Mesendoderm (in vitro differentiated cells): ENCODE results near the gene C1QL4.
A peak's percentile ranks its signal among the peaks of the same experiment; 100 is the strongest.
"Not testable (repeated sequence)": the region's sequence is repeated elsewhere in the genome, so short reads cannot be mapped to it uniquely, and the experiment has no call there.

Source experiments
- DNase-seq: peaks from one replicate; pipeline ENCODE4 v3.0.0; 2013
- H2AK5ac ChIP-seq: 2 replicates; pipeline ENCODE4 v1.6.1; 2013; ENCODE audit warnings: low read length, inconsistent platforms
- H2BK120ac ChIP-seq: 2 replicates; pipeline ENCODE4 v1.6.1; 2013; ENCODE audit warnings: low read depth, mild to moderate bottlenecking, low read length, moderate library complexity, mixed read lengths
- H2BK15ac ChIP-seq: replicated peaks from 2 replicates; pipeline ENCODE4 v1.6.1; 2013; ENCODE audit warnings: low read depth, mild to moderate bottlenecking, moderate library complexity
- H2BK5ac ChIP-seq: 2 replicates; pipeline ENCODE4 v1.6.1; 2013; ENCODE audit warnings: low read length, inconsistent platforms
- H3K18ac ChIP-seq: 2 replicates; pipeline ENCODE4 v1.6.1; 2013; ENCODE audit warnings: mild to moderate bottlenecking, low read length, mixed read lengths
- H3K23ac ChIP-seq: one replicate; pipeline ENCODE4 v1.6.1; 2013; ENCODE audit warnings: low read length
- H3K27ac ChIP-seq: 2 replicates; pipeline ENCODE4 v1.5.1; 2013; ENCODE audit warnings: low read depth, mild to moderate bottlenecking, inconsistent platforms, low read length, moderate library complexity
- H3K27me3 ChIP-seq: 2 replicates; pipeline ENCODE4 v1.6.1; 2013; ENCODE audit warnings: low read length, control low read depth, mild to moderate bottlenecking, inconsistent platforms; ENCODE audit not compliant: insufficient read depth, poor library complexity
- H3K36me3 ChIP-seq: 2 replicates; pipeline ENCODE4 v1.6.1; 2013; ENCODE audit warnings: low read length, inconsistent platforms; ENCODE audit not compliant: control insufficient read depth, insufficient read depth
- H3K4ac ChIP-seq: one replicate; pipeline ENCODE4 v1.6.1; 2013; ENCODE audit warnings: low read depth, mild to moderate bottlenecking, low read length, moderate library complexity
- H3K4me1 ChIP-seq: 2 replicates; pipeline ENCODE4 v1.6.1; 2013; ENCODE audit warnings: low read depth, low read length, inconsistent platforms; ENCODE audit not compliant: control insufficient read depth
- H3K4me2 ChIP-seq: 2 replicates; pipeline ENCODE4 v1.6.1; 2013; ENCODE audit warnings: low read length
- H3K4me3 ChIP-seq: 2 replicates; pipeline ENCODE4 v1.5.1; 2013; ENCODE audit warnings: mild to moderate bottlenecking, low read length
- H3K56ac ChIP-seq: one replicate; pipeline ENCODE4 v1.6.1; 2013; ENCODE audit warnings: low read length
- H3K79me1 ChIP-seq: 2 replicates; pipeline ENCODE4 v1.6.1; 2013; ENCODE audit warnings: low read length, inconsistent platforms
- H3K79me2 ChIP-seq: 2 replicates; pipeline ENCODE4 v1.6.1; 2013; ENCODE audit warnings: mild to moderate bottlenecking, low read length; ENCODE audit not compliant: control insufficient read depth, insufficient read depth
- H3K9ac ChIP-seq: 2 replicates; pipeline ENCODE4 v1.6.1; 2013; ENCODE audit warnings: low read length, inconsistent platforms
- H4K5ac ChIP-seq: one replicate; pipeline ENCODE4 v1.6.1; 2013; ENCODE audit warnings: low read length
- H4K8ac ChIP-seq: one replicate; pipeline ENCODE4 v1.6.1; 2013; ENCODE audit warnings: low read depth, mild to moderate bottlenecking, control low read depth, low read length, moderate library complexity
- WGBS: extraction: QIAGEN DNeasy Blood & Tissue Kit; methylation state at CpG from one replicate; pipeline ENCODE4 v1.1.7; 2013; ENCODE audit warnings: low lambda C conversion rate, missing lambda C conversion rate; ENCODE audit not compliant: insufficient coverage; ENCODE audit errors: extremely low coverage; 5-methylcytosine and 5-hydroxymethylcytosine counted together

The C1QL4 gene

DNA sequence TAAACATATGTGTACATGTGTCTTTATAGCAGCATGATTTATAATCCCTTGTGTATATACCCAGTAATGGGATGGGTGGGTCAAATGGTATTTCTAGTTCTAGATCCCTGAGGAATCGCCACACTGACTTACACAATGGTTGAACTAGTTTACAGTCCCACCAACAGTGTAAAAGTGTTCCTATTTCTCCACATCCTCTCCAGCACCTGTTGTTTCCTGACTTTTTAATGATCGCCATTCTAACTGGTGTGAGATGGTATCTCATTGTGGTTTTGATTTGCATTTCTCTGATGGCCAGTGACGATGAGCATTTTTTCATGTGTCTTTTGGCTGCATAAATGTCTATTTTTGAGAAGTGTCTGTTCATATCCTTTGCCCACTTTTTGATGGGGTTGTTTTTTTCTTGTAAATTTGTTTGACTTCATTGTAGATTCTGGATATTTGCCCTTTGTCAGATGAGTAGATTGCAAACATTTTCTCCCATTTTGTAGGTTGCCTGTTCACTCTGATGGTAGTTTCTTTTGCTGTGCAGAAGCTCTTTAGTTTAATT lies 26.5 kb downstream of the C1QL4 start:
- not testable (repeated sequence) for H3K27ac ChIP-seq, H3K9ac ChIP-seq, H3K4ac ChIP-seq, H2BK5ac ChIP-seq, H3K27me3 ChIP-seq, H2AK5ac ChIP-seq, H3K18ac ChIP-seq, H3K4me3 ChIP-seq, H4K8ac ChIP-seq, H2BK120ac ChIP-seq, H3K4me2 ChIP-seq, H3K23ac ChIP-seq, H2BK15ac ChIP-seq, H4K5ac ChIP-seq, H3K79me2 ChIP-seq, H3K36me3 ChIP-seq, H3K56ac ChIP-seq, H3K79me1 ChIP-seq, H3K4me1 ChIP-seq, DNase-seq
- WGBS, result no CpG with 5 or more reads among the region's 3 CpGs

DNA sequence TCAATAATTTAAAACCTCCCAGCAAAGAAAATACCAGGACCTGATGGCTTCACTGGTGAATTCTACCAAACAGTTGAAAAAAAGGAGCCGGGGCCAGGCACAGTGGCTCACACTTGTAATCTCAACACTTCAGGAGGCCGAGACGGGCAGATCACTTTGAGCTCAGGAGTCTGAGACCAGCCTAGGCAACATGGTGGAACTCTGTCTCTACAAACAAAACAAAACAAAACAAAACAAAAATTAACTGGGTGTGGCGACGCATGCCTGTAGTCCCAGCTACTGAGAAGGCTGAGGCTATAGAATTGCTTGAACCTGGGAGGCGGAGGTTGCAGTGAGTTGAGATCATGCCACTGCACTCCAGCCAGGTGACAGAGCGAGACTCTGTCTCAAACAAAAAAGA lies 27.6 kb downstream of the C1QL4 start:
- Histone ChIP-seq H2AK5ac (no peak overlapping the region), H3K18ac (no peak overlapping the region), H3K4me2 (no peak overlapping the region), H3K4ac (no peak overlapping the region), H3K4me3 (no peak overlapping the region), H2BK15ac (no peak overlapping the region), H3K9ac (no peak overlapping the region), H2BK120ac (no peak overlapping the region), H3K27ac (no peak overlapping the region), H2BK5ac (no peak overlapping the region), H3K36me3 (no peaks in the 10 kb centered on the region), H4K8ac (no peak overlapping the region), H3K4me1 (no peaks in the 10 kb centered on the region), H3K27me3 (peaks cover 2% of the 10 kb centered on the region), H4K5ac (no peak overlapping the region), H3K56ac (no peak overlapping the region), H3K23ac (no peak overlapping the region), H3K79me1 (no peaks in the 10 kb centered on the region), H3K79me2 (no peaks in the 10 kb centered on the region)
- peak; percentile 37 for DNase-seq
- WGBS, result no CpG with 5 or more reads among the region's 7 CpGs

DNA sequence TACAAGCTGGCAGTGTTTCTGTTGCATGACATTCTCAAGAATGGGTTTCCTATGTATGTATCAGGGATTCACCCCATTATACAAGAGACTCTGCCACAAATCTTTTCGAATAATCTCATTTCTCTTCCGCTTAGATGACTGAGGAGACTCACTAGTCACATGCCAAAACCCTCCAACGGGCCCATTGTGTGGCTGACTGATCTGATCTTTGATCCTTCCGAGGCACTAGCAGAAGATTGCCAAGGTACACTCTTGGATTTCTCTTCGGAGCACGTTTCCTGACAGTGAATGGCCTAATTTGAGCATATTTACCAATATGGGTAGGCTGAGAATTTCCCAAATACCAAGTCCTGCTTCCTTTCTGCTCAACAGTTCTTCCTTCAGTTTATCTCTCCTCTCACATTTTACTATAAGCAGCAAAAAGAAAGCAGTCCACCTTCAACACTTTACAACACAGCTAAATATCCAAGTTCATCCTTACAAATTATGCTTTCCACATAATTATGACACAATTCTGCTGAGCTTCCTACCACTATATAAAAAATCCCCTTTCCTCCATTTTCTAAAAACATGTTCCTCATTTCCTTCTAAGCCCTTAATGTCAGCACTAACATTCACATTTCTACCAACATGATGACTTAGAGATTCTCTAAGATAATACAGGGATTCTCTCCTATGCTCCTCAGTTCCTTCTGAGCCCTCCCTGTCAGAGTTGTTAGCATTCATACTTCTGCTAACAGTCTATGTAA lies 31.1 kb downstream of the C1QL4 start:
- H2AK5ac ChIP-seq, result no peak overlapping the region
- no peak overlapping the region for H3K56ac ChIP-seq
- no peak overlapping the region for H3K18ac ChIP-seq
- H3K79me2 ChIP-seq, result no peaks in the 10 kb centered on the region
- H3K4me3 ChIP-seq, result no peak overlapping the region
- no peak overlapping the region for H2BK5ac ChIP-seq
- no CpG with 5 or more reads among the region's 6 CpGs for WGBS
- H3K79me1 ChIP-seq, result no peaks in the 10 kb centered on the region
- no peak overlapping the region for H2BK15ac ChIP-seq
- no peak overlapping the region for H3K23ac ChIP-seq
- no peak overlapping the region for H3K9ac ChIP-seq
- no peak overlapping the region for H3K4ac ChIP-seq
- H2BK120ac ChIP-seq, result no peak overlapping the region
- H3K36me3 ChIP-seq, result no peaks in the 10 kb centered on the region
- H3K27me3 ChIP-seq, result peaks cover 2% of the 10 kb centered on the region
- no peak overlapping the region for H3K4me2 ChIP-seq
- no peak for DNase-seq
- H3K4me1 ChIP-seq, result no peaks in the 10 kb centered on the region
- H4K5ac ChIP-seq, result no peak overlapping the region
- H4K8ac ChIP-seq, result no peak overlapping the region
- H3K27ac ChIP-seq, result no peak overlapping the region

DNA sequence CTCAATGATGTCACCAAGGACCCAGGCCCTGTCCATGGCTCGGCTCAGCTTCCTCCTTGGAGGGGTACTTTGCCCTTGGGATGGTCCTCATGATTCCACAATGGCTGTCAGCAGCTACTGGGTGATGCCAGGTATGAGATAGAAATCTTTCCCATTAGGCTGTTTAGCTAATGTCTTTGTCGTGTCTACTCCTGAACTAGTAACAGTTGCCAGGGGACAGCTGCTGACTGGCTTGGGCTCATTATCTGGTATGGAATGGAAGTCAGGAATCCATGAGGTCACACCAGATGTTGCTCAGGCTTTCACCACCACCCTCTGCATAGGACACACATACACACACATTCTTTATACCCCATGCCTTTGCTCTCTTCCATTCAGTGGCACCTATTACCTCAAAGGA lies 32.8 kb downstream of the C1QL4 start:
- Histone ChIP-seq H3K23ac (no peak overlapping the region), H4K8ac (no peak overlapping the region), H3K27ac (no peak overlapping the region), H2BK15ac (no peak overlapping the region), H3K36me3 (no peaks in the 10 kb centered on the region), H3K4me3 (no peak overlapping the region), H2BK120ac (no peak overlapping the region), H4K5ac (no peak overlapping the region), H2AK5ac (no peak overlapping the region), H2BK5ac (no peak overlapping the region), H3K4ac (no peak overlapping the region), H3K9ac (no peak overlapping the region), H3K79me1 (no peaks in the 10 kb centered on the region), H3K4me2 (no peak overlapping the region), H3K27me3 (peaks cover 2% of the 10 kb centered on the region), H3K18ac (no peak overlapping the region), H3K4me1 (no peaks in the 10 kb centered on the region), H3K79me2 (no peaks in the 10 kb centered on the region), H3K56ac (no peak overlapping the region)
- no CpG with 5 or more reads among the region's 2 CpGs for WGBS
- DNase-seq, result peak; percentile 55

DNA sequence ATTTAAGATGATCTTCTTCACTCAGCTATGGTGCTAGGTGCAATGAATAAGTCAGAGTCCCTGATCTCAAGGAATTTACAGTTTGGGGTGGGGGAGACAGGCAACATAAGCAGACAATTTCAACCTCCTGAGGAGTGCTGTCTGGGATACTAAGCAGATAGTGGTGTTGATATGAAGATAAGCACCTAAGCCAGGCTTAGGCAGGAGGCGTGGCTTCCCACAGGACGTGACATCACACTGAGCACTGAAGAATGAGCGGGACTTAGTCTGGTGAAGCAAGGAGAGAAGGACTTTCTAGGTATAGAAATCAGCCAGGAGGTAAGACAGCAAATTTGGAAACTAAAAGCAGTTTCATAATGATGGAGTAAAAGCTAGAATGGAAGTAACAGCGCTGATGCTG lies 35.2 kb downstream of the C1QL4 start:
- no peak overlapping the region for H3K4me3 ChIP-seq
- H3K4me1 ChIP-seq, result no peaks in the 10 kb centered on the region
- H3K27me3 ChIP-seq, result peaks cover 12% of the 10 kb centered on the region
- H4K8ac ChIP-seq, result no peak overlapping the region
- whole genome bisulfite sequencing, result no CpG with 5 or more reads among the region's 4 CpGs
- H3K18ac ChIP-seq, result no peak overlapping the region
- no peak overlapping the region for H3K23ac ChIP-seq
- H3K27ac ChIP-seq, result no peak overlapping the region
- H3K9ac ChIP-seq, result no peak overlapping the region
- no peak overlapping the region for H4K5ac ChIP-seq
- no peak overlapping the region for H2BK5ac ChIP-seq
- H3K79me1 ChIP-seq, result no peaks in the 10 kb centered on the region
- no peaks in the 10 kb centered on the region for H3K79me2 ChIP-seq
- H3K4ac ChIP-seq, result no peak overlapping the region
- H3K36me3 ChIP-seq, result no peaks in the 10 kb centered on the region
- H2BK15ac ChIP-seq, result no peak overlapping the region
- H3K56ac ChIP-seq, result no peak overlapping the region
- H3K4me2 ChIP-seq, result no peak overlapping the region
- DNase-seq, result peak; percentile 77
- no peak overlapping the region for H2AK5ac ChIP-seq
- H2BK120ac ChIP-seq, result no peak overlapping the region

DNA sequence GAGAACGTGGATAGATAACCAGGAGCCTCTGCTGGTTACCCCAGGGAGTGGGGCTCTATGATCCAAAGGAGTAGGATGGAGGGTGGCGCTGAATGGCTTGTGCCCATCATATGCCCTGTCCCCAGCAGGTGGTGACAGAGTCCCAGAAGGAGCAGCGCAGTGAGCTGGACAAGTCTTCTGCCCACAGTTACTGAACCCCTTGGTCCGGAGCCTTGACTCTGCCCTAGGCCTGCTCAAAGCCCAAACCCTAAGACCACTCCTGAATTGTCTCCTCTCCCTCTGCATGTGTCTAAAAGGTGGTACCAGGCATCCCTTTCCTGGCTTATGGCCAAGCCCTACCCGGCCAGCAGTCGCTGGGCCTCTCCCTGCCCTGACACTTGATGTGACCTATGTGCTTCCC lies 38.8 kb downstream of the C1QL4 start:
- no peak overlapping the region for H3K4me3 ChIP-seq
- H3K27me3 ChIP-seq, result peaks cover 35% of the 10 kb centered on the region
- H2BK120ac ChIP-seq, result no peak overlapping the region
- H4K5ac ChIP-seq, result no peak overlapping the region
- H3K79me1 ChIP-seq, result no peaks in the 10 kb centered on the region
- H4K8ac ChIP-seq, result no peak overlapping the region
- H3K18ac ChIP-seq, result no peak overlapping the region
- no peak overlapping the region for H2BK5ac ChIP-seq
- no CpG with 5 or more reads among the region's 6 CpGs for WGBS
- H3K79me2 ChIP-seq, result no peaks in the 10 kb centered on the region
- no peaks in the 10 kb centered on the region for H3K4me1 ChIP-seq
- no peak for DNase-seq
- no peak overlapping the region for H2BK15ac ChIP-seq
- H3K4ac ChIP-seq, result no peak overlapping the region
- H3K9ac ChIP-seq, result no peak overlapping the region
- H3K36me3 ChIP-seq, result no peaks in the 10 kb centered on the region
- H3K4me2 ChIP-seq, result no peak overlapping the region
- no peak overlapping the region for H3K56ac ChIP-seq
- H3K27ac ChIP-seq, result no peak overlapping the region
- H3K23ac ChIP-seq, result no peak overlapping the region
- no peak overlapping the region for H2AK5ac ChIP-seq
